Smooth muscle cell of trachea (primary cell): ENCODE results near the gene DBX2. TPM values are rescaled to one million over a fixed set of nuclear protein-coding genes. Genes with fewer than 3 reads are reported as not detected.

Experiments
- total RNA-seq: library from RNA; depleted of rRNA; stranded (reverse); fragments of >200 nt; gene quantifications from 2 replicates; pipeline ENCODE4 v1.2.1, GENCODE V29; 2014

The DBX2 gene
- total RNA-seq = not detected in 2 replicates

GRCh38 chr12:45050751-45051571 is at the start of gene DBX2:
Gene DBX2 (minus strand): TSS chr12:45051099. CDS start chr12:45050927, 172 bp downstream.

Other genes starting within 250 kb of the DBX2 start
- not detected in 2 replicates for gene NELL2, start 174.8 kb downstream of the DBX2 start, total RNA-seq
- 43.5 and 56.6 TPM in 2 replicates for gene ANO6, start 165.0 kb upstream of the DBX2 start, total RNA-seq